Fibroblast of lung (primary cell): ENCODE measurements around the gene CBX8.

ENCODE experiments used
- CTCF ChIP-seq, 2 donors: IDR thresholded peaks in 1 of 2; conservative IDR thresholded peaks in 1 of 2; 1 replicate in 1 of 2; 2 replicates in 1 of 2; pipeline ENCODE4 v1.5.1; 2011 to 2012; ENCODE audit warnings: low read length in 2 of 2, control low read depth in 1 of 2, inconsistent platforms in 1 of 2, low read depth in 1 of 2, mild to moderate bottlenecking in 1 of 2
- EZH2 ChIP-seq: IDR thresholded peaks from 2 replicates; pipeline ENCODE4 v1.5.1; 2012; ENCODE audit warnings: low read length, control low read depth, mild to moderate bottlenecking; ENCODE audit errors: missing control alignments

- no peak for TF ChIP-seq CTCF (conservative IDR thresholded peaks at IDR 0.05 in 1 of 2, IDR thresholded peaks at IDR 0.05 in 1 of 2; ENCODE audit: low read depth in 1 of 2, low read length in 2 of 2)
- TF ChIP-seq EZH2, result no peak
Observed at GRCh38 chr17:79774561-79774975, 22.3 kb downstream of the CBX8 start.
